ENCODE data around the gene TMEM181.
"Not testable (repeated sequence)": the region's sequence is repeated elsewhere in the genome, so short reads cannot be mapped to it uniquely, and the experiment has no call there.

DNA sequence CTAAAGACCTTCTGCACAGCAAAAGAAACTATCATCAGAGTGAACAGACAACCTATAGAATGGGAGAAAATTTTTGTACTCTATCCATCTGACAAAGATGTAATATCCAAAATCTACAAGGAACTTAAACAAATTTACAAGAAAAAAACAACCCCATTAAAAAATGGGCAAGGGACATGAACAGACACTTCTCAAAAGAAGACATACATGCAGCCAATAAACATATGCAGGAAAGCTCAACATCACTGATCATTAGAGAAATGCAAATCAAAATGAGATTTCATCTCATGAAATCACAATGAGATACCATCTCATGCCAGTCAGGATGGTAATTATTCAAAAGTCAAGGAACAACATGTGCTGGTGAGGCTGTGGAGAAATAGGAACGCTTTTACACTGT, 32.0 kb upstream of the TMEM181 start:
- TF ChIP-seq, protein P1, sequence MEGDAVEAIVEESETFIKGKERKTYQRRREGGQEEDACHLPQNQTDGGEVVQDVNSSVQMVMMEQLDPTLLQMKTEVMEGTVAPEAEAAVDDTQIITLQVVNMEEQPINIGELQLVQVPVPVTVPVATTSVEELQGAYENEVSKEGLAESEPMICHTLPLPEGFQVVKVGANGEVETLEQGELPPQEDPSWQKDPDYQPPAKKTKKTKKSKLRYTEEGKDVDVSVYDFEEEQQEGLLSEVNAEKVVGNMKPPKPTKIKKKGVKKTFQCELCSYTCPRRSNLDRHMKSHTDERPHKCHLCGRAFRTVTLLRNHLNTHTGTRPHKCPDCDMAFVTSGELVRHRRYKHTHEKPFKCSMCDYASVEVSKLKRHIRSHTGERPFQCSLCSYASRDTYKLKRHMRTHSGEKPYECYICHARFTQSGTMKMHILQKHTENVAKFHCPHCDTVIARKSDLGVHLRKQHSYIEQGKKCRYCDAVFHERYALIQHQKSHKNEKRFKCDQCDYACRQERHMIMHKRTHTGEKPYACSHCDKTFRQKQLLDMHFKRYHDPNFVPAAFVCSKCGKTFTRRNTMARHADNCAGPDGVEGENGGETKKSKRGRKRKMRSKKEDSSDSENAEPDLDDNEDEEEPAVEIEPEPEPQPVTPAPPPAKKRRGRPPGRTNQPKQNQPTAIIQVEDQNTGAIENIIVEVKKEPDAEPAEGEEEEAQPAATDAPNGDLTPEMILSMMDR (IDR thresholded peaks at IDR 0.05; ENCODE audit: low read depth, low read length), result not testable (repeated sequence)
- not testable (repeated sequence) for TF ChIP-seq EZH2phosphoT487 (IDR thresholded peaks at IDR 0.05; ENCODE audit: low read depth)

All from OCI-LY3 (cell line).